Measurements from ENCODE around the gene GTF3C2.
A peak's percentile ranks its signal among the peaks of the same experiment; 100 is the strongest.

Gene GTF3C2

GRCh38 chr2:27356382-27357181 is at the start of gene GTF3C2:
GTF3C2 (minus strand) TSS chr2:27356764; CDS start chr2:27343554, 13,210 bp downstream.
- H3K4me3 Mint-ChIP-seq: peak within 1 kb of the TSS; percentile 95
- H3K9me3 Mint-ChIP-seq: no peaks in the 10 kb centered on the region
- H3K27ac Mint-ChIP-seq: peak within 1 kb of the TSS; percentile 97
- H3K27me3 Mint-ChIP-seq: peaks cover 5% of the 10 kb centered on the region
- peaks cover 13% of the 10 kb centered on the region for H3K36me3 Mint-ChIP-seq
- DNase-seq: peak; percentile 96
- CTCF ChIA-PET: interaction anchor here (1.0 kb wide), 1 partner anchor 10 kb away, joined by 3 read pairs; no protein-coding TSS in a partner anchor
- H3K4me1 Mint-ChIP-seq: peaks cover 57% of the 10 kb centered on the region

- Mint-ChIP-seq H3K4me1 (peaks cover 34% of the 10 kb centered on the region), H3K27me3 (no peaks in the 10 kb centered on the region), H3K27ac (peak overlapping the region; percentile 5), H3K4me3 (no peak overlapping the region), H3K36me3 (peaks cover 28% of the 10 kb centered on the region), H3K9me3 (no peaks in the 10 kb centered on the region)
- CTCF ChIA-PET: no interaction called here
- no peak for DNase-seq
These were observed 44.0 kb upstream of the GTF3C2 start for GRCh38 chr2:27400348-27401135.

- H3K4me1 Mint-ChIP-seq: peaks cover 32% of the 10 kb centered on the region
These were observed 42.4 kb upstream of the GTF3C2 start for GRCh38 chr2:27398962-27399361.

GRCh38 chr2:27393225-27393624 is 36.7 kb upstream of the GTF3C2 start:
- CTCF ChIA-PET: no interaction called here
- H3K4me1 Mint-ChIP-seq: peaks cover 27% of the 10 kb centered on the region
- no peak overlapping the region for H3K4me3 Mint-ChIP-seq
- no peak overlapping the region for H3K27ac Mint-ChIP-seq
- DNase-seq: no peak
- H3K27me3 Mint-ChIP-seq: no peaks in the 10 kb centered on the region
- no peaks in the 10 kb centered on the region for H3K9me3 Mint-ChIP-seq
- H3K36me3 Mint-ChIP-seq: peaks cover 26% of the 10 kb centered on the region

More at GRCh38 chr2:27398962-27399361, 42.4 kb upstream of the GTF3C2 start:
- H3K4me3 Mint-ChIP-seq: no peak overlapping the region
- peaks cover 30% of the 10 kb centered on the region for H3K36me3 Mint-ChIP-seq
- no peaks in the 10 kb centered on the region for H3K27me3 Mint-ChIP-seq
- DNase-seq: no peak
- CTCF ChIA-PET: interaction anchor here (0.6 kb wide), 1 partner anchor 30 kb away, joined by 3 read pairs; the partner anchor contains the start of gene NRBP1
- no peak overlapping the region for H3K27ac Mint-ChIP-seq
- H3K9me3 Mint-ChIP-seq: no peaks in the 10 kb centered on the region

GRCh38 chr2:27390822-27391679 is 34.5 kb upstream of the GTF3C2 start:
- H3K27me3 Mint-ChIP-seq: no peaks in the 10 kb centered on the region
- peaks cover 24% of the 10 kb centered on the region for H3K4me1 Mint-ChIP-seq
- DNase-seq: no peak
- peaks cover 27% of the 10 kb centered on the region for H3K36me3 Mint-ChIP-seq
- peak overlapping the region; percentile 92 for H3K27ac Mint-ChIP-seq
- H3K9me3 Mint-ChIP-seq: no peaks in the 10 kb centered on the region
- CTCF ChIA-PET: no interaction called here
- peak overlapping the region; percentile 43 for H3K4me3 Mint-ChIP-seq

- H3K9me3 Mint-ChIP-seq: no peaks in the 10 kb centered on the region
- H3K36me3 Mint-ChIP-seq: peaks cover 51% of the 10 kb centered on the region
- peak overlapping the region; percentile 86 for H3K4me3 Mint-ChIP-seq
These were observed 25.1 kb upstream of the GTF3C2 start for GRCh38 chr2:27381577-27382181.

GRCh38 chr2:27380626-27381545 is 24.3 kb upstream of the GTF3C2 start, which contains the start of gene ZNF513:
ZNF513 (minus strand) TSS chr2:27380734; CDS start chr2:27380526, 208 bp downstream.
- peak within 1 kb of the TSS; percentile 93 for H3K27ac Mint-ChIP-seq
- peaks cover 57% of the 10 kb centered on the region for H3K36me3 Mint-ChIP-seq
- peak within 1 kb of the TSS; percentile 86 for H3K4me3 Mint-ChIP-seq
- no peaks in the 10 kb centered on the region for H3K27me3 Mint-ChIP-seq
- CTCF ChIA-PET: interaction anchor here (1.4 to 2.0 kb wide), 3 partner anchors 10 to 49 kb away, joined by 3 to 14 read pairs (median 4); partner anchors contain the start of genes EIF2B4, PPM1G and SNX17
- no peaks in the 10 kb centered on the region for H3K9me3 Mint-ChIP-seq
- DNase-seq: peak; percentile 94
- peaks cover 33% of the 10 kb centered on the region for H3K4me1 Mint-ChIP-seq

More at GRCh38 chr2:27381577-27382181, 25.1 kb upstream of the GTF3C2 start:
- Mint-ChIP-seq H3K27me3 (no peaks in the 10 kb centered on the region), H3K4me1 (peaks cover 33% of the 10 kb centered on the region), H3K27ac (peak overlapping the region; percentile 93)
- DNase-seq: no peak
- CTCF ChIA-PET: interaction anchor here (1.4 kb wide), 1 partner anchor 48 kb away, joined by 4 read pairs; no protein-coding TSS in a partner anchor

- Mint-ChIP-seq H3K27ac (peak overlapping the region; percentile 93), H3K36me3 (peaks cover 57% of the 10 kb centered on the region), H3K9me3 (no peaks in the 10 kb centered on the region), H3K27me3 (no peaks in the 10 kb centered on the region), H3K4me1 (peaks cover 33% of the 10 kb centered on the region), H3K4me3 (peak overlapping the region; percentile 86)
- CTCF ChIA-PET: interaction anchor here (1.0 to 2.0 kb wide), 4 partner anchors 10 to 303 kb away, joined by 3 to 14 read pairs (median 6); partner anchors contain the start of genes EIF2B4, PPM1G and SNX17
- peak; percentile 79 for DNase-seq
These were observed 23.5 kb upstream of the GTF3C2 start for GRCh38 chr2:27379836-27380625.

GRCh38 chr2:27379383-27379835 is 22.8 kb upstream of the GTF3C2 start:
- no peaks in the 10 kb centered on the region for H3K9me3 Mint-ChIP-seq
- H3K36me3 Mint-ChIP-seq: peaks cover 59% of the 10 kb centered on the region

GRCh38 chr2:27378809-27379290 is 22.3 kb upstream of the GTF3C2 start:
- Mint-ChIP-seq H3K9me3 (no peaks in the 10 kb centered on the region), H3K36me3 (peaks cover 56% of the 10 kb centered on the region)
- CTCF ChIA-PET: interaction anchor here (1.3 kb wide), 1 partner anchor 304 kb away, joined by 7 read pairs; no protein-coding TSS in a partner anchor

More at GRCh38 chr2:27379383-27379835, 22.8 kb upstream of the GTF3C2 start:
- DNase-seq: no peak
- H3K27ac Mint-ChIP-seq: peak overlapping the region; percentile 93
- CTCF ChIA-PET: interaction anchor here (1.0 to 2.0 kb wide), 3 partner anchors 9 to 304 kb away, joined by 6 to 14 read pairs (median 7); partner anchors contain the start of genes EIF2B4 and SNX17
- H3K4me1 Mint-ChIP-seq: peaks cover 38% of the 10 kb centered on the region
- H3K4me3 Mint-ChIP-seq: peak overlapping the region; percentile 86
- no peaks in the 10 kb centered on the region for H3K27me3 Mint-ChIP-seq

GRCh38 chr2:27378096-27378808 is 21.7 kb upstream of the GTF3C2 start:
- no peak for DNase-seq
- CTCF ChIA-PET: no interaction called here
- Mint-ChIP-seq H3K36me3 (peaks cover 55% of the 10 kb centered on the region), H3K27me3 (no peaks in the 10 kb centered on the region), H3K9me3 (no peaks in the 10 kb centered on the region), H3K4me3 (no peak overlapping the region), H3K27ac (no peak overlapping the region), H3K4me1 (peaks cover 43% of the 10 kb centered on the region)

More at GRCh38 chr2:27378809-27379290, 22.3 kb upstream of the GTF3C2 start:
- Mint-ChIP-seq H3K4me1 (peaks cover 38% of the 10 kb centered on the region), H3K27me3 (no peaks in the 10 kb centered on the region), H3K4me3 (peak overlapping the region; percentile 86), H3K27ac (peak overlapping the region; percentile 93)
- no peak for DNase-seq
